Naive B cell (primary cell): ENCODE results near the gene TMEM161A. TPM values are rescaled to one million over a fixed set of nuclear protein-coding genes. Genes with fewer than 3 reads are reported as not detected.
"Not testable (repeated sequence)": the region's sequence is repeated elsewhere in the genome, so short reads cannot be mapped to it uniquely, and the experiment has no call there.

Experiments used
- ATAC-seq, 2 donors: fragments of 150-1000 bp; cut with Tn5 transposase; 2 replicates each; pipeline ENCODE4 v1.10.0; 2021; ENCODE audit warnings: low read depth in 2 of 2, mild to moderate bottlenecking in 2 of 2, moderate library complexity in 2 of 2
- DNase-seq: peaks from one replicate; pipeline ENCODE4 v3.0.0; 2022
- H3K27ac Mint-ChIP-seq, 6 donors: one replicate each; pipeline ENCODE4 v1.8.0; 2020 to 2022; ENCODE audit warnings: mild to moderate bottlenecking in 6 of 6, mixed read lengths in 6 of 6, moderate library complexity in 5 of 6, inconsistent platforms in 2 of 6
- H3K27me3 Mint-ChIP-seq, 3 donors: one replicate each; pipeline ENCODE4 v1.8.0; 2021 to 2022; ENCODE audit warnings: mixed read lengths in 3 of 3, mild to moderate bottlenecking in 1 of 3
- H3K36me3 Mint-ChIP-seq, 2 donors: one replicate each; pipeline ENCODE4 v1.8.0; 2020 to 2022; ENCODE audit warnings: mixed read lengths in 2 of 2, inconsistent platforms in 1 of 2, mild to moderate bottlenecking in 1 of 2
- H3K4me1 Mint-ChIP-seq, 3 donors: one replicate each; pipeline ENCODE4 v1.8.0; 2020 to 2022; ENCODE audit warnings: mixed read lengths in 3 of 3, inconsistent platforms in 1 of 3, mild to moderate bottlenecking in 1 of 3, moderate library complexity in 1 of 3
- H3K4me3 Mint-ChIP-seq, 8 donors: one replicate each; pipeline ENCODE4 v1.8.0; 2020 to 2022; ENCODE audit warnings: mild to moderate bottlenecking in 8 of 8, mixed read lengths in 8 of 8, moderate library complexity in 8 of 8, inconsistent platforms in 2 of 8
- H3K9me3 Mint-ChIP-seq, 7 donors: one replicate each; pipeline ENCODE4 v1.8.0; 2020 to 2022; ENCODE audit warnings: mixed read lengths in 7 of 7, mild to moderate bottlenecking in 5 of 7, inconsistent platforms in 2 of 7, moderate library complexity in 1 of 7
- polyA plus RNA-seq, 6 donors: library from polyadenylated mRNA; unstranded; fragments of 300-500 nt; fragmentation: Illumina TruSeq; gene quantifications; one replicate each; pipeline ENCODE4 v1.2.3, GENCODE V29; 2021; ENCODE audit warnings: low read depth in 6 of 6

TMEM161A gene
- 10 to 100 TPM; 15.0 to 22.9 (median 18.3) TPM for polyA plus RNA-seq

DNA sequence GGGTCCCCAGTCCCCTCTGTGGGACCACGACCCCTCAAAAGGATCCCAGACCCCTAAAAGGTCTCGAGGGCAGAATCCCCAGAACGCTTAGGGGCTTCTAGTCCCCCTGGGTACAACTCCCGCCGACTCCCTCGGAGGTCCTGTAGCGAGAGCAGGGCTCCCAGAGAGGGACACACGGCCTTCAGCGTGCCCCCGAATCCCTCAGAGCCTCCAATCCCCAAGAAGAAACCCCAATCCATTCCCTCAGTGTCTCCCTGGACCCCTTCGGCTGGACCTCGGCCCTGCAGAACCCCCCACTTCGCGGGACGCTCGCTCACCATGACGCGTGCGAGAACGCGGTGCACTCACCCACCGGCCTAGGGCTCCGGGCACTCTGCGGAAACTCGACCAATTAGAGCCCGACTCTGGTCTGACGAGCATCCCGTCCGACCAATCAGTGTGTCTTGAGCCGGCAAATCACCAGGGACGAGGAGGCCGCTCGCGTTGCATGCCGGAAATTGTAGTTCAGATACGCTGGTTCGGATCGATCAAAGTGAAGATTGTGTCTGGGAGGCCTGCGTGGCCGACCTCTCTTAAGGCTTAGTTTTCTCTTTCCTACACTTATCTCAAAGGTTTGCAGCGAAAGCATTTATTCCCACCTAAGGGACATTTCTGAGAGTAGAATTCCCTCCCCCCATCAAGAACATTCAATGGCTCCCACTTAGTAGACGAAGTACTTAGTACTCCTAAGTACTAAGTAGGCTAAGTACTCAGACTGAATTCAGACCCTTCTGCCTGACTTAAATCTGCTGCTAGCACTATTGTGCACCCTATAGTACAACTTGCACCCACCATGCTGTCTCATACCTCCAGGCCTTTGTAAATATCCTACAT, at the start of gene TMEM161A:
TMEM161A (minus strand) TSS at position 370 of the 873 bp plus-strand sequence; CDS start at position 320, 50 bp downstream.
- DNase-seq = peak; percentile 91
- no peaks in the 10 kb centered on the region for H3K36me3 Mint-ChIP-seq
- H3K9me3 Mint-ChIP-seq = no peaks in the 10 kb centered on the region
- peak within 1 kb of the TSS; percentile 87 to 99 (median 96) for H3K27ac Mint-ChIP-seq
- ATAC-seq = peak; percentile 98
- H3K4me1 Mint-ChIP-seq = peaks cover 27 to 37% (median 32%) of the 10 kb centered on the region in 3 donors
- H3K4me3 Mint-ChIP-seq = peak within 1 kb of the TSS; percentile 87 to 100 (median 99)
- H3K27me3 Mint-ChIP-seq = no peaks in the 10 kb centered on the region

DNA sequence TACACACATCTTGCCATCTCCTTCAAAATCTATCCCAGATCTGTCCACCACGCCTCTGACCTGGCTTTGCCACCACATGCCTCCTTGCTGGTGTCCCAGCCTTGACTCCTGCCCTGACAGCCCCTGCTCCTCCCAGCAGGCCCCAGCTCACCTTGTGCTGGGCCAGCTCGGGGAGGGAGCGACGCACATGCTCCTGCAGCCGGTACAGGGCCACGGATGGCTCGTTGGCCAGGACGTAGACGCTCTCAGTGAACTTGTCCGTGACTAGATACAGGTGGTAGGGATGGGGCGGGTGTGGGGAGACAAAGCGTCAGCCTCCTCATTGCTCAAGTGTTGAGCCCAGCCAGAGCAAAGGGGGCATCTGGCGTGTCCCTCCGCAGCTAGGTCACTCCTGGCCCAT, 48.5 kb upstream of the TMEM161A start:
- H3K36me3 Mint-ChIP-seq = peaks cover 14 to 19% of the 10 kb centered on the region in 2 donors
- no peaks in the 10 kb centered on the region for H3K27me3 Mint-ChIP-seq
- H3K9me3 Mint-ChIP-seq = peaks cover 0 to 6% (median 3%) of the 10 kb centered on the region in 7 donors
- H3K4me1 Mint-ChIP-seq = peaks cover 25 to 50% (median 40%) of the 10 kb centered on the region in 3 donors
- peak overlapping the region in 1 of 6 donors; percentile 36 for H3K27ac Mint-ChIP-seq
- peak overlapping the region in 4 of 8 donors; percentile 41 to 80 (median 48) for H3K4me3 Mint-ChIP-seq
- DNase-seq (no peak), ATAC-seq (no peak)

DNA sequence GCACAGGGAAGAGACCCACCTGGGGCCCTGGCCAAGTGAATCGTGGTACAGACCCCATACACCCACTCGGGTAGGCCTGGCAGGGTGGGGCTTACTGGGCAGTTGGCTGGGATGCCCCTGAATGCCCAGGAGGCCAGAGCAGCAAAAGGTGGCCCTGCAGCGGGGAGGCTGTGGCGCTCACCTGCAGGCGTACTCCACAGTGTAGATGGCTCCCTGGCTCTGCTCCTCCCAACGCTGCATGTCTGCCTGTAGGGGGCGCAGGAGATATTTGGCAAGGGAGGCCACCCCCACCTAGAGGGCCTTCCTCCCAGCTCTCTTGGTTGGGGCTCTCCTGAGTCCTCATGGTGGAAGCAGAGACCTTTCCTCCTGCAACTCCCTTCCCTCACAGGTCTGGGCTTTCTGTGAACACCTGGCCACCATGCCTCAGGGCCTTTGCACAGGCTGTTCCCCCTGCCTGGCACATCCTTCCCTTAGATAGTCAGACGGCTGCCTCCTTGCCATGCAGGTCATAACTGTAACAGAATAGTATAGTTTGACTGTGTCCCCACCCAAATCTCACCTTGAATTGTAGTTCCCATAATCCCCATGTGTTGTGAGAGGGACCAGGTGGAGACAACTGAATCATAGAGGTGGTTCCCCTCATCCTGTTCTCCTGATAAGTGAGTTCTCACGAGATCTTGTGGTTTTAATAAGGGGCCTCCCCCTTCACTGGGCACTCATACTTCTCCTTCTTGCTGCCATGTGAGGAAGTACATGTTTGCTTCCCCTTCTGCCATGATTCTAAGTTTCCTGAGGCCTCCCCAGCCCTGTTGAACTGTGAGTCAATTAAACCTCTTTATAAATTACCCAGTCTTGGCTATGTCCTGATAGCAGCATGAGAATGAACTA, 47.8 kb upstream of the TMEM161A start:
- DNase-seq (no peak), ATAC-seq (peak; percentile 52 to 71)

DNA sequence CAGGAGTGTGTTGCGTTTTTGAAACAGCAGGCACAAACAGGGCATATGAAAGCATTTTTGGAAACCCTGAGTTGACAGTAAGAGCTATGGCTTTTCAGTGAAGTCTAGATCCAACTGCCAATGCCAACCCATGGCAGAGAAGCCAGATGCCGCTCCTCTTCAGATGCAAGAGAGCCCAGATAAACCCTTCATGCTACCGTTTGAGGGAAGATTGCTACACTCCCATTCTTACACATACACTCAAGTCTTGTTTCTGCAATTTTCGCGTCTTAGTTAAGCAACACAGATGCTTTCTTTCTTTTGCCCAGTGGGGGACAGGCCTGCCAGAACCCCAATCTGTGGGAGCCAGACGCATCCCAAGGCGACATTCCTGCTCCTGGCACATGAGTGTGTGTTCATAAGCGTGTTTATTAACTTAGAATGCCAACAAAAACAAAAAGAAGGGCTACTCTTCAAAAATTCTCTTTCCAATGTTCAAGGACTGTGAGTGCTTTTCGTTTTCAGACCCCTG, 43.3 kb upstream of the TMEM161A start:
- no peak for ATAC-seq
- Mint-ChIP-seq H3K27me3 (no peaks in the 10 kb centered on the region), H3K27ac (no peak overlapping the region), H3K4me1 (peaks cover 5 to 10% (median 9%) of the 10 kb centered on the region in 3 donors), H3K4me3 (peak overlapping the region in 1 of 8 donors; percentile 6), H3K36me3 (peaks cover 10 to 22% of the 10 kb centered on the region in 2 donors), H3K9me3 (peaks cover 0 to 6% (median 0%) of the 10 kb centered on the region in 7 donors)
- DNase-seq = no peak

More for the DNA sequence above, 47.8 kb upstream of the TMEM161A start:
- Mint-ChIP-seq H3K9me3 (peaks cover 0 to 6% (median 3%) of the 10 kb centered on the region in 7 donors), H3K36me3 (peaks cover 14 to 19% of the 10 kb centered on the region in 2 donors), H3K4me1 (peaks cover 24 to 44% (median 34%) of the 10 kb centered on the region in 3 donors), H3K4me3 (peak overlapping the region in 3 of 8 donors; percentile 41 to 80 (median 54)), H3K27ac (peak overlapping the region in 2 of 6 donors; percentile 36 to 80), H3K27me3 (no peaks in the 10 kb centered on the region)

DNA sequence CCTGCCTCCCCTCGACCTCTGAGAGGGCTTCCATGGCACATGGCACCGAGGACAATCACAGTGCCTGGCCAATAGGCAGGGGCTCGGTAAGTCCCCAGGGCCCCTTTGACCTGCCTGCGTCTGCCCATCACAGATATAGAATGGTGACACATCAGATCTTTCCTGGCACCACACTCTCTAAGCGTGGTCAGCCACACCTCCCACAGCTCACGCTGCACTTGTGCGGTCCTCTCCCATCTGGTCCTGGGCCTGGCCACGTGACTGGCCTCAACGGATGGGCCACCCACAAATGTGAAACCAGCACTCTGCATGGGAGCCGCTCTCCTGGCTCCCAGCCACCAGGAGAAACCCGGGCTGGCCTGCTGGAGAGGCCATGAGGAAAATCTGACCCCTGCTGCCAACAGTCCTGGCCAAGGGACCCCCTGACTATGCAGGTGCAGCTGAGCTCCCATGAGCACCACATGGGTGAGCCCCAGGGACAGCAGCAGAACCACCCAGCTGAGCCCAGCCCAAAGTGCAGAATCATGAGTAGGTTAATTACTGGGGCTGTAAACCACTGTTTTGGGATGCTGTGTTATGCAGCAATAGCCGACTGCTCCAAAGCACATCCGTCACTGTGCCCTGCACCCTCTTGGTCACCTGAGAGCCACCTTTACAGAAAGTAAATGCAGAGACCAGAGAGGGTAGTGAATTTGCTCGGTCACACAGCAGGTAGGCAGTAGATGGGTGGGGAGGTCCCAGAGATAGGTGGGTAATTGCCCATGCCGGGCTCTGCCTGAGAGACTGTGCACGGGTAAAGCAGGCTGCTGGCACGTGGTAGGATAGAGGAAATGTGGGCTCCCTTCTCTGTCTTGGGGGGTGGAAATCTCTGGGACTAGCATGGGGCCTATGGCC, 41.5 kb upstream of the TMEM161A start:
- Mint-ChIP-seq H3K9me3 (no peaks in the 10 kb centered on the region), H3K4me1 (peaks cover 4 to 5% (median 4%) of the 10 kb centered on the region in 3 donors), H3K27me3 (no peaks in the 10 kb centered on the region), H3K4me3 (no peak overlapping the region), H3K36me3 (peaks cover 4 to 15% of the 10 kb centered on the region in 2 donors), H3K27ac (peak overlapping the region in 1 of 6 donors; percentile 62)
- ATAC-seq = no peak
- no peak for DNase-seq

DNA sequence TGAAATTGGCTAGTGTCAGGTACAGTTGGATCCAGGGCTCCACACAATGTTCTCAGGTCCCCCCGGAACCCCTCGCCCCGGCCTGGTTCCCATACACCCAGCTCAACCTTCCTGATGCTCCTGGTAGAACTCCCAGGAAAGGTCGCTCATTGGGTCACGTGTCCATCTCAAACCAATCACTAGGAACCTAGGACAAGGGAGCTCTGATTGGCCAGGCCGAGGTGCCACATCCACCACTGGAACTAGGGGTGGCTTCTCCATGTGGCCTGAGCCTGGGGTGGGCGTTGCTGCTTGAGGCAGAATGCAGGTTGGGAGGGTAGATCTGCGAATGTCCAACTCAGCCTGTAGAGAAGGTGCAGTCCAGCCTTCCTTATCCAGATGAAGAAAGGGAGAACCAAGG, 38.7 kb upstream of the TMEM161A start:
- H3K36me3 Mint-ChIP-seq = peaks cover under 1 to 9% of the 10 kb centered on the region in 2 donors
- H3K4me3 Mint-ChIP-seq = peak overlapping the region in 1 of 8 donors; percentile 72
- H3K4me1 Mint-ChIP-seq = peaks cover 4 to 8% (median 4%) of the 10 kb centered on the region in 3 donors
- H3K27ac Mint-ChIP-seq = peak overlapping the region in 2 of 6 donors; percentile 52 to 66
- H3K9me3 Mint-ChIP-seq = no peaks in the 10 kb centered on the region
- DNase-seq (no peak), ATAC-seq (no peak)
- H3K27me3 Mint-ChIP-seq = no peaks in the 10 kb centered on the region

DNA sequence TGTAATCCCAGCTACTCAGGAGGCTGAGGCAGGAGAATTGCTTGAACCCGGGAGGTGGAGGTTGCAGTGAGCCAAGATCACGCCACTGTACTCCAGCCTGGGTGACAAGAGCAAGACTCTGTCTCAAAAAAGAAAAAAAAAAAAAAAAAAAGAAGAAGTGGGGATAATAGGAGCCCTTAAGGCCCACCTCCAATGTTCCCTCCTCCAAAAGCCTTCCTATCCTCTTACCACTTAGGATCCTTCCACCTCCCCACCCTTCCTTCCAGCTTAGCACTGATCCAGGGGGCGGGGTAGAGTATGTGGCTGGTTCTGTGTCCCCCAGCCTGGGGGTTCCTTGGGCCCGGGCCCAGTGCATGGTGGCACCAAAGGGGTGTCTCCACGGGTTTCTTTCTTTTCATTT, 35.0 kb upstream of the TMEM161A start:
- Mint-ChIP-seq H3K27me3 (peaks cover 0 to 12% (median 0%) of the 10 kb centered on the region in 3 donors), H3K4me1 (peaks cover 21 to 27% (median 22%) of the 10 kb centered on the region in 3 donors), H3K27ac (peak overlapping the region in 1 of 6 donors; percentile 49)
- H3K36me3 Mint-ChIP-seq, DNase-seq, ATAC-seq, H3K9me3 Mint-ChIP-seq, H3K4me3 Mint-ChIP-seq: not testable (repeated sequence)

DNA sequence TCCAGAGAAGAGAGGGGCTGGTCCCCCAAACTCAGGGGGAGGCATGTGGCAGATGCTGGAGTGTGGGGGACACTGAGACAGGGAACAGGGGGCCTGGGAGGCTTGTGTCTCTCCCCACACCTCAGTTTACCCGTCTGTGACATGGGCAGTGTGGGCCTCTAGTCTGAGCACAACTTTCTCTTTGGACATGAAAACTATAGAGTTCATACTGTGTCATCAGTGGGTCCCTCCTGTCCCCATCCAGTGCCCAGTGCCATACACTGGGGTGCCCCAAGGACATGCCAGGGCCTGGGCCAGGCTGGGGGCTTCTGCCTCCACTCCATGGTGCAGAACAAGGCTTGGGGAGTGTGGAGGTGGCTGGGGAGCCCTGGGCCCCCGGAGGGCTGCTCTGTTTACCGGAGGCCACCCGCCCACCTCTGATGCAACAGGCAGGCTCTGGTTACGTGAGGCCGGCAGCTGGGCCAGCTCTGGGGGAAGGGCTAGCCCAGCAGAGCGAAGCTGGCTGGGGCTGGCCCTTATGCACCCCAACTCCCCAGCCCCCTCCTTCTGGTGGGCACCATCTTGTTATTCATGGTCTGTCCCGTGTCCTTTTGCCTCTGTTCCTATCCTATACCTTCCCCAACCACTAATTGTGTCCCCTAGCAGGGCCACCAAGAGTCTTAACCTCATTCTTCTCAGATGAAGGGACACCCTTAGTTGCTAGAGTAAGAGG, 33.7 kb upstream of the TMEM161A start:
- Mint-ChIP-seq H3K9me3 (no peaks in the 10 kb centered on the region), H3K27ac (no peak overlapping the region), H3K27me3 (peaks cover 0 to 12% (median 0%) of the 10 kb centered on the region in 3 donors), H3K36me3 (no peaks in the 10 kb centered on the region), H3K4me1 (peaks cover 21 to 27% (median 22%) of the 10 kb centered on the region in 3 donors), H3K4me3 (peak overlapping the region in 1 of 8 donors; percentile 40)
- DNase-seq = no peak
- no peak for ATAC-seq

DNA sequence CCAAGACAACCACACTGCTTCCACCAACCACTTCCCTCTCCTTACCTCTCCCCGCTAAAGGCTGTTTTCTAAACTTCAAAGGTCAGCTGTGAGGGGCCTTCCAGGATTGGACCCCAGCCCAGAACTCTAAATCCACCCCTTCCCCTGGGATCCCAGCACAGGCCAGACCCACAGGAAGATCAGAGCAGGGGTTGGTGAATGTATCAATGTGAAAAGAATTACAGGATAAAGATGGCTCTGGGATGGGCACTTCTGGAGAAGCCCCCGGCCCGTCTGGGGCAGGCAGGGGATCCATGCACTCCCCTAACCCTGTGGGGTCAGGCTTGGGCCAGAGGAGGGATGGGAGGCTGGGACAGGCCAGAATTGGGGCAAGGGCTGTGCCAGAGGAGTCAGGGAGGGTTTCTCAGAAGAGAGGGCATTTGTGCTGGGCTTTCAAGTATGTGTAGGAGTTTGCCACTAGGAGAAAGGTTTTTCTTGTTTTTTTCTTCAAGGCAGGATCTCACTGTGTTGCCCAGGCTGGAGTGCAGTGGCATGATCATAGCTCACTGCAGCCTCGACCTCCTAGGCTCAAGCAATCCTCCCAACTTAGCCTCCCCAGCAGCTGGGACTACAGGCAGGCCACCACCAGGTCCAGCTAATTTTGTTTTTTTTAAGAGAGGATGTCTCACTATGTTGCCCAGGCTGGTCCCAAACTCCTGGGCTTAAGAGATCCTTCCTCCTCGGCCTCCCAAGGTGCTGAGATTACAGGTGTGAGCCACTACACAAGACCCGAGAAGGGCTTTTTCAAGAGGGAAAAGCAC, 32.8 kb upstream of the TMEM161A start:
- Mint-ChIP-seq H3K4me3 (peak overlapping the region; percentile 21 to 91 (median 77)), H3K4me1 (peaks cover 21 to 27% (median 22%) of the 10 kb centered on the region in 3 donors), H3K36me3 (no peaks in the 10 kb centered on the region), H3K27ac (peak overlapping the region in 3 of 6 donors; percentile 62 to 86 (median 83)), H3K27me3 (peaks cover 0 to 12% (median 0%) of the 10 kb centered on the region in 3 donors), H3K9me3 (no peaks in the 10 kb centered on the region)
- DNase-seq (no peak), ATAC-seq (no peak)

DNA sequence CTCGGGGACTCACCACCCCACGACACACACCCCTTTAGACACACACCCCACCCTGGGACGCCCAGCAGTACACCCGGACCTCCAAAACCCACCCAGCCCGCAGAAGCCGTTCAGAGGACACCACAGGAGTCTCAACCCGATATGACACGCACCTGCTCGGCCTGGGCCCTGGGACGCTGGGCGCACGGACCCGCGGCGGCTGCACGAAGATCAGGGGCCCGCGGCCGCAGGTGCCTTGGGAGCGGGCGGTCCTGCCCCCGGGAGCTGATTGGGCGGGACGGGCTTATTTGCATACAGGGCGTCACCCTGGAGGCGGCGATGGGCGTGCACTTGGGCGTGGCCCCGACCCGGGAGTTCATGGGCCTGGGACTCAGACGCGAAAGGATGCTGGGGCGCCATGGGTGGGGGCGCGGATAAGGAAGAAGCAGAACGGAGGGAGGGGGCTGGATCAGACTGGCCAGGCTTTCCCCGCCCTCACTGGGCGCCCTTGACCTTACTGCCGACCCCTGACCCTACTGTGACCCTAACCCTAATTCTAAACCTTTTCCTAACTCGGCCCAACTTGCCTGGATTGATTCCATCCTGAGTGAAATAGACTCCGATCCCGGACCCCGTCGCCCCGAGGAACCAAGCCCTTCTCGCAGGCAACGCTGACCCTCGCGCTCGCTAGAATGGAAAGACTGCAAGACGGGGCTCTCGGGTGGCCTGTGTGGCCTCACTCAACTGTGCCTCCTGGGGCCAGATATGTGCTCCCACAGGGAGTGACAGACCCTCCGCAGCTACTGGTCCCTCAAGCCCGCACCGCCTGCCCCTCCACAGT, 32.0 kb upstream of the TMEM161A start, which contains the start of gene MEF2B:
MEF2B (minus strand) TSS at position 211 of the 820 bp plus-strand sequence. CDS start 19,528 bp downstream, outside the sequence.
- H3K4me3 Mint-ChIP-seq = peak within 1 kb of the TSS; percentile 21 to 91 (median 82)
- no peaks in the 10 kb centered on the region for H3K9me3 Mint-ChIP-seq
- no peaks in the 10 kb centered on the region for H3K36me3 Mint-ChIP-seq
- H3K4me1 Mint-ChIP-seq = peaks cover 21 to 30% (median 24%) of the 10 kb centered on the region in 3 donors
- DNase-seq = peak; percentile 83
- peak; percentile 97 to 98 for ATAC-seq
- H3K27ac Mint-ChIP-seq = peak within 1 kb of the TSS; percentile 58 to 86 (median 80)
- H3K27me3 Mint-ChIP-seq = peaks cover 0 to 12% (median 0%) of the 10 kb centered on the region in 3 donors
